Measurements from ENCODE around the gene RAB3A. TPM values are rescaled to one million over a fixed set of nuclear protein-coding genes. Genes with fewer than 3 reads are reported as not detected.

Gene RAB3A
- total and polyA plus RNA-seq, 9 of the 15 experiments (the other 6 are each of a cell fraction or from before 2014, with no cell fraction given) = 0.17 to 5.1 (median 0.90) TPM; not detected in 1

- peak; percentile 95 for TF ChIP-seq ARID4B (CRISPR knock-in tag; IDR thresholded peaks at IDR 0.05)
- TF ChIP-seq KDM4B (IDR thresholded peaks at IDR 0.05; ENCODE audit: borderline replicate concordance in 2 of 2, low read depth in 1 of 2) = no peak
- TF ChIP-seq E2F4 (CRISPR knock-in tag; IDR thresholded peaks at IDR 0.05; ENCODE audit: low read depth) = peak; percentile 60; the same call in 1 of the 2 replicates
- peak; percentile 68; the same call in 1 of the 2 replicates for TF ChIP-seq MXI1 (IDR thresholded peaks at IDR 0.05; ENCODE audit: low read depth, low read length)
- peak; percentile 60; the same call in 1 of the 2 replicates for TF ChIP-seq TFAP4 (CRISPR knock-in tag; IDR thresholded peaks at IDR 0.05; ENCODE audit: borderline replicate concordance)
- TF ChIP-seq AFF4 (CRISPR knock-in tag; IDR thresholded peaks at IDR 0.05) = peak; percentile 54; the same call in 1 of the 2 replicates
- TF ChIP-seq ARID2 (IDR thresholded peaks at IDR 0.05) = no peak
- TF ChIP-seq SIN3A (IDR thresholded peaks at IDR 0.05; ENCODE audit: borderline replicate concordance in 2 of 2, control insufficient read depth in 1 of 2, low read depth in 2 of 2, low read length in 2 of 2) = peak; percentile 53 to 95; a peak in 2 of 4 replicates
- no peak for TF ChIP-seq ZBTB11 (CRISPR knock-in tag; IDR thresholded peaks at IDR 0.05)
- TF ChIP-seq HNRNPH1 (optimal IDR thresholded peaks at IDR 0.05; ENCODE audit: low read depth, low read length) = no peak
- no peak for TF ChIP-seq HDGF (IDR thresholded peaks at IDR 0.05)
- TF ChIP-seq NFXL1 (CRISPR knock-in tag; IDR thresholded peaks at IDR 0.05) = no peak
Measured at GRCh38 chr19:18239303-18239702, 35.5 kb upstream of the RAB3A start (continued).
